GM12878 (cell line): Measurements from ENCODE around the gene SNX15. TPM values are rescaled to one million over a fixed set of nuclear protein-coding genes. Genes with fewer than 3 reads are reported as not detected.

ENCODE experiments used
- ASH2L ChIP-seq: fragments of 300-600, 200-600 bp; sonication (generic); IDR thresholded peaks from 2 replicates; pipeline ENCODE4 v1.6.1; 2017; ENCODE audit warnings: low read depth, mild to moderate bottlenecking, borderline replicate concordance
- BRCA1 ChIP-seq: IDR thresholded peaks from 2 replicates; pipeline ENCODE4 v1.6.1; 2011; ENCODE audit warnings: low read depth, low read length, improper control_type of control experiment
- CBX5 ChIP-seq: sonication (generic); IDR thresholded peaks from 2 replicates; pipeline ENCODE4 v1.6.1; 2016; ENCODE audit warnings: low read depth, moderate library complexity, mild to moderate bottlenecking, inconsistent platforms
- EZH2 ChIP-seq: IDR thresholded peaks from 2 replicates; pipeline ENCODE4 v1.6.1; 2012; ENCODE audit warnings: low read depth, mild to moderate bottlenecking, control low read depth, inconsistent platforms, low read length, borderline replicate concordance; ENCODE audit not compliant: control insufficient read depth
- FOS ChIP-seq: IDR thresholded peaks from 3 replicates; pipeline ENCODE4 v1.6.1; 2011; ENCODE audit warnings: borderline replicate concordance; ENCODE audit not compliant: insufficient read length; ENCODE audit errors: extremely low read depth
- FOXM1 ChIP-seq: IDR thresholded peaks from 2 replicates; pipeline ENCODE4 v1.6.1; 2012; ENCODE audit warnings: low read depth, mild to moderate bottlenecking, inconsistent platforms, low read length, moderate library complexity
- IKZF2 ChIP-seq, 2 experiments: fragments of 450-650 bp; IDR thresholded peaks; 2 replicates each; pipeline ENCODE4 v1.6.1; 2017; ENCODE audit warnings: mild to moderate bottlenecking in 2 of 2, moderate library complexity in 2 of 2
- IRF4 ChIP-seq: IDR thresholded peaks from 2 replicates; pipeline ENCODE4 v1.6.1; 2011; ENCODE audit warnings: low read depth, low read length
- MTA3 ChIP-seq: IDR thresholded peaks from 2 replicates; pipeline ENCODE4 v1.6.1; 2012; ENCODE audit warnings: low read length, inconsistent platforms, borderline replicate concordance
- RCOR1 ChIP-seq: conservative IDR thresholded peaks from 2 replicates; pipeline ENCODE4 v1.6.1; 2012; ENCODE audit warnings: low read depth, low read length, improper control_type of control experiment
- TBL1XR1 ChIP-seq: IDR thresholded peaks from 2 replicates; pipeline ENCODE4 v1.6.1; 2012; ENCODE audit warnings: low read depth, low read length, improper control_type of control experiment
- ZNF217 ChIP-seq: fragments of 450-650 bp; IDR thresholded peaks from 2 replicates; pipeline ENCODE4 v1.6.1; 2017; ENCODE audit warnings: antibody characterized with exemption, mild to moderate bottlenecking
- ZSCAN29 ChIP-seq: fragments of 450-650 bp; IDR thresholded peaks from 2 replicates; pipeline ENCODE4 v1.6.1; 2017; ENCODE audit warnings: mild to moderate bottlenecking, moderate library complexity
- polyA plus RNA-seq, 11 experiments: library from polyadenylated mRNA; depleted of rRNA in 4 of 11; unstranded in 6 of 11; stranded (reverse) in 5 of 11; fragments of >200 nt; fragmentation: Nextera tagmentation in 4 of 11; fragmentation: Illumina TruSeq in 1 of 11; extraction: Ambion mirVana in 4 of 11; extraction: Trizol in 1 of 11; gene quantifications; 1 replicate in 1 of 11; 2 replicates in 10 of 11; pipeline versions ENCODE4 v1.2.1 to v1.2.3, GENCODE V29; 2011 to 2016; ENCODE audit warnings: inconsistent platforms in 2 of 11, missing spikeins in 2 of 11, low read depth in 1 of 11
- total RNA-seq, 4 experiments: library from RNA; depleted of rRNA in 3 of 4; stranded (reverse); fragments of >200 nt in 3 of 4; fragmentation: Illumina TruSeq in 1 of 4; extraction: Trizol in 1 of 4; gene quantifications; 2 replicates each; pipeline versions ENCODE4 v1.2.1 to v1.2.3, GENCODE V29; 2013 to 2021
- TF ChIP-seq, protein P1 (sequence below): IDR thresholded peaks from 2 replicates; pipeline ENCODE4 v1.6.1; 2012; ENCODE audit warnings: low read depth, low read length, improper control_type of control experiment
- TF ChIP-seq, protein P2 (sequence below): fragments of 450-650 bp; conservative IDR thresholded peaks from 2 replicates; pipeline ENCODE4 v1.6.1; 2017; ENCODE audit warnings: mild to moderate bottlenecking, moderate library complexity
- TF ChIP-seq, protein P3 (sequence below): IDR thresholded peaks from 2 replicates; pipeline ENCODE4 v1.6.1; 2012; ENCODE audit warnings: improper control_type of control experiment, low read depth, low read length; ENCODE audit not compliant: insufficient replicate concordance
- TF ChIP-seq, protein P4 (sequence below): IDR thresholded peaks from 2 replicates; pipeline ENCODE4 v1.6.1; 2011; ENCODE audit warnings: mild to moderate bottlenecking, low read depth, low read length, moderate library complexity; ENCODE audit not compliant: insufficient replicate concordance
- TF ChIP-seq, protein P5 (sequence below): IDR thresholded peaks from 2 replicates; pipeline ENCODE4 v1.6.1; 2012; ENCODE audit warnings: low read length, inconsistent platforms

The SNX15 gene
- total and polyA plus RNA-seq, 10 of the 15 experiments (the other 5 are each of a cell fraction or from before 2014, with no cell fraction given), result 2.4 to 24.0 (median 16.1) TPM

DNA sequence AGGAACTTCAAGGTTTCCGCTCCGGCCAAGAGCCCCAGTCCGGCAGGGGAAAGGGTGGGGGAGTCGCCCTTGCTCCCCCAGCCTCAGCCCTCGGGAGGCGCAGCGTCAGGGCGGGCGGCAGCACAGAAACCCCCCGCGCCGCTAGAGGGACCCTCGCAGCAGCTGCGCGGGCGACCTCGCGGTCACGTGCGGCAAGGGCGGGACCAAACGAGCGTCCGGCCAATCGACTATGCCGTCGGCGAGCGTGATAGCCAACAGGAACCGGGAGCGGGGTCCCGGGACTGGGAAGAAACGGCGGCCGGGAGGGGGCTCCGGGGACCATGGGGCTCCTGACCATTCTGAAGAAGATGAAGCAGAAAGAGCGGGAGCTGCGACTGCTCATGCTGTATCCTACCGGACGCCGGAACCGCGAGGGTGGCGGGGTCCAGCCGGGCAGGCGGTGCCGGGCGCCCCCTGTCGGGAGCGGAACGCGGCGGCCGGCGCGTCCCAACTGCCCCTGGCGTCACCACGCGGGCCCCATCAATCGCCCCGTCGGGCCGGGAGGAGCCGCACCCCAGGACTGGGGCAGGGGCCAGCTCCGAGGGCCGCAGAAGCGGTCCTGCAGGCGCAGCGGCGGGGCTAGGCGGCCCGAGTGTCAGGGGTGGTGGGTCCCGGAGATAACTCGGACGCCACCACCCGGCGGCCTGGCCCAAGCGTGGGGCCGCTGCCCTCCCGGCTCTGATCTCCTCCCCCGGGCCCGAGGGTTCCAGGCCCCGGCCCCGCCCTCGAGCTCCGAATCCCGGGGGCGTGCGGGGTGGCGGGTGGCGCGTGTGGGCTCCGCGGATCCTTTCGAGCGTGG lies 13.1 kb upstream of the SNX15 start, which contains the start of gene ARL2 (continued):
- TF ChIP-seq, protein P1, sequence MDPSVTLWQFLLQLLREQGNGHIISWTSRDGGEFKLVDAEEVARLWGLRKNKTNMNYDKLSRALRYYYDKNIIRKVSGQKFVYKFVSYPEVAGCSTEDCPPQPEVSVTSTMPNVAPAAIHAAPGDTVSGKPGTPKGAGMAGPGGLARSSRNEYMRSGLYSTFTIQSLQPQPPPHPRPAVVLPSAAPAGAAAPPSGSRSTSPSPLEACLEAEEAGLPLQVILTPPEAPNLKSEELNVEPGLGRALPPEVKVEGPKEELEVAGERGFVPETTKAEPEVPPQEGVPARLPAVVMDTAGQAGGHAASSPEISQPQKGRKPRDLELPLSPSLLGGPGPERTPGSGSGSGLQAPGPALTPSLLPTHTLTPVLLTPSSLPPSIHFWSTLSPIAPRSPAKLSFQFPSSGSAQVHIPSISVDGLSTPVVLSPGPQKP, result no peak; the same call in 1 of the 2 replicates
- TF ChIP-seq TBL1XR1 (no peak), FOXM1 (no peak; the same call in 1 of the 2 replicates), CBX5 (0 out of 2 replicates have a peak, but pooled peaks have one; percentile 10), ZSCAN29 (peak; percentile 64), ASH2L (no peak), BRCA1 (no peak), IRF4 (no peak), IKZF2 (IDR thresholded peaks at IDR 0.05) (no peak; a peak in 1 of 4 replicates), FOS (no peak), ZNF217 (peak; percentile 76; the same call in 1 of the 2 replicates), EZH2 (no peak), RCOR1 (no peak), MTA3 (no peak)
- TF ChIP-seq, protein P2, sequence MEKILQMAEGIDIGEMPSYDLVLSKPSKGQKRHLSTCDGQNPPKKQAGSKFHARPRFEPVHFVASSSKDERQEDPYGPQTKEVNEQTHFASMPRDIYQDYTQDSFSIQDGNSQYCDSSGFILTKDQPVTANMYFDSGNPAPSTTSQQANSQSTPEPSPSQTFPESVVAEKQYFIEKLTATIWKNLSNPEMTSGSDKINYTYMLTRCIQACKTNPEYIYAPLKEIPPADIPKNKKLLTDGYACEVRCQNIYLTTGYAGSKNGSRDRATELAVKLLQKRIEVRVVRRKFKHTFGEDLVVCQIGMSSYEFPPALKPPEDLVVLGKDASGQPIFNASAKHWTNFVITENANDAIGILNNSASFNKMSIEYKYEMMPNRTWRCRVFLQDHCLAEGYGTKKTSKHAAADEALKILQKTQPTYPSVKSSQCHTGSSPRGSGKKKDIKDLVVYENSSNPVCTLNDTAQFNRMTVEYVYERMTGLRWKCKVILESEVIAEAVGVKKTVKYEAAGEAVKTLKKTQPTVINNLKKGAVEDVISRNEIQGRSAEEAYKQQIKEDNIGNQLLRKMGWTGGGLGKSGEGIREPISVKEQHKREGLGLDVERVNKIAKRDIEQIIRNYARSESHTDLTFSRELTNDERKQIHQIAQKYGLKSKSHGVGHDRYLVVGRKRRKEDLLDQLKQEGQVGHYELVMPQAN, result peak; percentile 72
- TF ChIP-seq, protein P3, sequence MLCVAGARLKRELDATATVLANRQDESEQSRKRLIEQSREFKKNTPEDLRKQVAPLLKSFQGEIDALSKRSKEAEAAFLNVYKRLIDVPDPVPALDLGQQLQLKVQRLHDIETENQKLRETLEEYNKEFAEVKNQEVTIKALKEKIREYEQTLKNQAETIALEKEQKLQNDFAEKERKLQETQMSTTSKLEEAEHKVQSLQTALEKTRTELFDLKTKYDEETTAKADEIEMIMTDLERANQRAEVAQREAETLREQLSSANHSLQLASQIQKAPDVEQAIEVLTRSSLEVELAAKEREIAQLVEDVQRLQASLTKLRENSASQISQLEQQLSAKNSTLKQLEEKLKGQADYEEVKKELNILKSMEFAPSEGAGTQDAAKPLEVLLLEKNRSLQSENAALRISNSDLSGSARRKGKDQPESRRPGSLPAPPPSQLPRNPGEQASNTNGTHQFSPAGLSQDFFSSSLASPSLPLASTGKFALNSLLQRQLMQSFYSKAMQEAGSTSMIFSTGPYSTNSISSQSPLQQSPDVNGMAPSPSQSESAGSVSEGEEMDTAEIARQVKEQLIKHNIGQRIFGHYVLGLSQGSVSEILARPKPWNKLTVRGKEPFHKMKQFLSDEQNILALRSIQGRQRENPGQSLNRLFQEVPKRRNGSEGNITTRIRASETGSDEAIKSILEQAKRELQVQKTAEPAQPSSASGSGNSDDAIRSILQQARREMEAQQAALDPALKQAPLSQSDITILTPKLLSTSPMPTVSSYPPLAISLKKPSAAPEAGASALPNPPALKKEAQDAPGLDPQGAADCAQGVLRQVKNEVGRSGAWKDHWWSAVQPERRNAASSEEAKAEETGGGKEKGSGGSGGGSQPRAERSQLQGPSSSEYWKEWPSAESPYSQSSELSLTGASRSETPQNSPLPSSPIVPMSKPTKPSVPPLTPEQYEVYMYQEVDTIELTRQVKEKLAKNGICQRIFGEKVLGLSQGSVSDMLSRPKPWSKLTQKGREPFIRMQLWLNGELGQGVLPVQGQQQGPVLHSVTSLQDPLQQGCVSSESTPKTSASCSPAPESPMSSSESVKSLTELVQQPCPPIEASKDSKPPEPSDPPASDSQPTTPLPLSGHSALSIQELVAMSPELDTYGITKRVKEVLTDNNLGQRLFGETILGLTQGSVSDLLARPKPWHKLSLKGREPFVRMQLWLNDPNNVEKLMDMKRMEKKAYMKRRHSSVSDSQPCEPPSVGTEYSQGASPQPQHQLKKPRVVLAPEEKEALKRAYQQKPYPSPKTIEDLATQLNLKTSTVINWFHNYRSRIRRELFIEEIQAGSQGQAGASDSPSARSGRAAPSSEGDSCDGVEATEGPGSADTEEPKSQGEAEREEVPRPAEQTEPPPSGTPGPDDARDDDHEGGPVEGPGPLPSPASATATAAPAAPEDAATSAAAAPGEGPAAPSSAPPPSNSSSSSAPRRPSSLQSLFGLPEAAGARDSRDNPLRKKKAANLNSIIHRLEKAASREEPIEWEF, result no peak
- TF ChIP-seq, protein P4, sequence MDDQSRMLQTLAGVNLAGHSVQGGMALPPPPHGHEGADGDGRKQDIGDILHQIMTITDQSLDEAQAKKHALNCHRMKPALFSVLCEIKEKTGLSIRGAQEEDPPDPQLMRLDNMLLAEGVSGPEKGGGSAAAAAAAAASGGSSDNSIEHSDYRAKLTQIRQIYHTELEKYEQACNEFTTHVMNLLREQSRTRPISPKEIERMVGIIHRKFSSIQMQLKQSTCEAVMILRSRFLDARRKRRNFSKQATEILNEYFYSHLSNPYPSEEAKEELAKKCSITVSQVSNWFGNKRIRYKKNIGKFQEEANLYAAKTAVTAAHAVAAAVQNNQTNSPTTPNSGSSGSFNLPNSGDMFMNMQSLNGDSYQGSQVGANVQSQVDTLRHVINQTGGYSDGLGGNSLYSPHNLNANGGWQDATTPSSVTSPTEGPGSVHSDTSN, result peak; percentile 33
- TF ChIP-seq, protein P5, sequence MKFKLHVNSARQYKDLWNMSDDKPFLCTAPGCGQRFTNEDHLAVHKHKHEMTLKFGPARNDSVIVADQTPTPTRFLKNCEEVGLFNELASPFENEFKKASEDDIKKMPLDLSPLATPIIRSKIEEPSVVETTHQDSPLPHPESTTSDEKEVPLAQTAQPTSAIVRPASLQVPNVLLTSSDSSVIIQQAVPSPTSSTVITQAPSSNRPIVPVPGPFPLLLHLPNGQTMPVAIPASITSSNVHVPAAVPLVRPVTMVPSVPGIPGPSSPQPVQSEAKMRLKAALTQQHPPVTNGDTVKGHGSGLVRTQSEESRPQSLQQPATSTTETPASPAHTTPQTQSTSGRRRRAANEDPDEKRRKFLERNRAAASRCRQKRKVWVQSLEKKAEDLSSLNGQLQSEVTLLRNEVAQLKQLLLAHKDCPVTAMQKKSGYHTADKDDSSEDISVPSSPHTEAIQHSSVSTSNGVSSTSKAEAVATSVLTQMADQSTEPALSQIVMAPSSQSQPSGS, result no peak
